Kidney (tissue), 14 donors: ENCODE measurements around the gene PPP1R12B. TPM values are rescaled to one million over a fixed set of nuclear protein-coding genes. Genes with fewer than 3 reads are reported as not detected.
"Not testable (repeated sequence)": the region's sequence is repeated elsewhere in the genome, so short reads cannot be mapped to it uniquely, and the experiment has no call there.

Source experiments
- DNase-seq, 5 donors: peaks; one replicate each; pipeline ENCODE4 v3.0.0-alpha.2; 2013 to 2020
- FAIRE-seq: peaks from 2 replicates; lab custom pipeline; 2012; peaks lifted over from hg19 to GRCh38; lab: Jason Lieb, UNC
- H3K27ac ChIP-seq, 2 donors: one replicate each; pipeline ENCODE4 v1.7.0; 2013; ENCODE audit warnings: low read depth in 2 of 2, low read length in 2 of 2, inconsistent platforms in 1 of 2
- H3K27me3 ChIP-seq: one replicate; pipeline ENCODE4 v1.7.1; 2013; ENCODE audit warnings: low read length, inconsistent platforms; ENCODE audit not compliant: control insufficient read depth, insufficient read depth
- H3K36me3 ChIP-seq, 3 donors: one replicate each; pipeline versions ENCODE4 v1.7.0 to v1.7.1; 2013; ENCODE audit warnings: low read length in 3 of 3, control low read depth in 1 of 3, inconsistent platforms in 1 of 3; ENCODE audit not compliant: insufficient read depth in 3 of 3, control insufficient read depth in 2 of 3
- H3K4me1 ChIP-seq, 3 donors: one replicate each; pipeline versions ENCODE4 v1.7.0 to v1.7.1; 2013; ENCODE audit warnings: low read length in 3 of 3, inconsistent platforms in 1 of 3, low read depth in 1 of 3; ENCODE audit not compliant: control insufficient read depth in 2 of 3, insufficient read depth in 2 of 3
- H3K4me3 ChIP-seq, 3 donors: one replicate each; pipeline versions ENCODE4 v1.7.0 to v1.8.1; 2013; ENCODE audit warnings: low read length in 3 of 3, control low read depth in 1 of 3, inconsistent platforms in 1 of 3
- H3K9ac ChIP-seq, 3 donors: one replicate each; pipeline versions ENCODE4 v1.7.0 to v1.7.1; 2013; ENCODE audit warnings: low read length in 3 of 3, control low read depth in 1 of 3, inconsistent platforms in 1 of 3
- H3K9me3 ChIP-seq, 3 donors: one replicate each; pipeline versions ENCODE4 v1.7.0 to v1.7.1; 2013; ENCODE audit warnings: low read length in 3 of 3, control low read depth in 1 of 3, inconsistent platforms in 1 of 3; ENCODE audit not compliant: control insufficient read depth in 2 of 3, insufficient read depth in 1 of 3
- CTCF ChIP-seq: IDR thresholded peaks from 3 replicates; pipeline ENCODE4 v1.5.1; 2012; ENCODE audit warnings: mild to moderate bottlenecking, moderate library complexity, borderline replicate concordance; ENCODE audit not compliant: insufficient read depth; ENCODE audit errors: extremely low read depth
- intact Hi-C: fragments of 100-400 bp; cut with DNase I; formaldehyde crosslinking; loops from one replicate; pipeline ENCODE4 v1.11.1; 2022
- polyA plus RNA-seq: library from polyadenylated mRNA; stranded (reverse); fragments of 350-450 nt; fragmentation: Illumina TruSeq; extraction: RNeasy Lipid Tissue Mini Kit (QIAGEN cat#74804); gene quantifications from one replicate; pipeline ENCODE4 v1.2.3, GENCODE V29; 2014; ENCODE audit warnings: low read depth, low replicate concordance; ENCODE audit not compliant: insufficient read depth
- total RNA-seq: library from RNA; stranded (reverse); fragmentation: NEBNext Ultra II Directional; extraction: Animal tissue kit (Norgen Biotek cat#: 25700); gene quantifications from one replicate; pipeline ENCODE4 v1.2.1, GENCODE V29; 2021
- donor health status: control.
- donor health status: control.
- donor health status: control.
- donor health status: control.
- donor health status: control.
- donor health status: DM: yes; HTN: yes; CAD: no.
- donor health status: Normal renal cell carcinoma (clear cell type).

The PPP1R12B gene
- total and polyA plus RNA-seq, 2 donors from 2014 or later, result 5.7 to 40.0 TPM

DNA sequence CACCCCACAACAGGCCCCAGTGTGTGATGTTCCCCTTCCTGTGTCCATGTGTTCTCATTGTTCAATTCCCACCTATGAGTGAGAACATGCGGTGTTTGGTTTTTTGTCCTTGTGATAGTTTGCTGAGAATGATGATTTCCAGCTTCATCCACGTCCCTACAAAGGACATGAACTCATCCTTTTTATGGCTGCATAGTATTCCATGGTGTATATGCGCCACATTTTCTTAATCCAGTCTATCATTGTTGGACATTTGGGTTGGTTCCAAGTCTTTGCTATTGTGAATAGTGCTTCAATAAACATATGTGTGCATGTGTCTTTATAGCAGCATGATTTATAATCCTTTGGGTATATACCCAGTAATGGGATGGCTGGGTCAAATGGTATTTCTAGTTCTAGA lies 118.9 kb downstream of the PPP1R12B start:
- FAIRE-seq, intact Hi-C loops, H3K9me3 ChIP-seq: not testable (repeated sequence)

GRCh38 chr1:202468695-202469094 lies 120.2 kb downstream of the PPP1R12B start:
- H3K9ac ChIP-seq, intact Hi-C loops, H3K36me3 ChIP-seq, DNase-seq, H3K27ac ChIP-seq, H3K4me3 ChIP-seq, H3K9me3 ChIP-seq, FAIRE-seq, H3K4me1 ChIP-seq, H3K27me3 ChIP-seq: not testable (repeated sequence)

More for the DNA sequence above, 118.9 kb downstream of the PPP1R12B start:
- not testable (repeated sequence) for DNase-seq, H3K9ac ChIP-seq, H3K4me3 ChIP-seq, H3K27ac ChIP-seq, H3K27me3 ChIP-seq, H3K36me3 ChIP-seq
- H3K4me1 ChIP-seq, result peaks cover 0 to 13% (median 0%) of the 10 kb centered on the region in 3 donors

DNA sequence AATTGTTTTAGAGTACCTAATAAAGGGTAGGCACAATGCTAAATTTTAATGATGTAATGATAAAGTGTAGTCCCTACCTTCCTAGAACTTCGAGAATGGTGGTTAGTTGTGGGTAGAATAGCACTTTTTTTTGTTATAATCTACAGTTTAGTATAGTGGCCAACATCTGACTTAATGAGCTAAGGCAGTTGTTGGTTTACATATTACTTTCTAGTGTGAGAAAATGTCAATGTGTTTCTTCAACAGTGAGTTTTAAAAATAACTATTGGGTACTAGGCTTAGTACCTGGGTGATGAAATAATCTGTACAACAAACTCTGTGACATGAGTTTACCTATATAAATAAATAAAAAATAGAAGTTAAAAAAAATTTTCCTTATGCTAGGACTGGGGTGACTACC lies 120.6 kb downstream of the PPP1R12B start:
- FAIRE-seq, result not testable (repeated sequence)

GRCh38 chr1:202471246-202471645 lies 122.7 kb downstream of the PPP1R12B start:
- no peak for FAIRE-seq
- no peak for DNase-seq
- Histone ChIP-seq H3K9ac (no peak overlapping the region), H3K4me1 (peaks cover 0 to 2% (median 0%) of the 10 kb centered on the region in 3 donors), H3K4me3 (no peak overlapping the region), H3K27me3 (no peaks in the 10 kb centered on the region), H3K9me3 (no peaks in the 10 kb centered on the region), H3K36me3 (no peaks in the 10 kb centered on the region), H3K27ac (no peak overlapping the region)
- intact Hi-C loops, result no loop called here
- no peak for TF ChIP-seq CTCF

More for the DNA sequence above, 120.6 kb downstream of the PPP1R12B start:
- DNase-seq, H3K9ac ChIP-seq, H3K27ac ChIP-seq, H3K4me1 ChIP-seq, intact Hi-C loops, H3K9me3 ChIP-seq, H3K27me3 ChIP-seq, H3K4me3 ChIP-seq, H3K36me3 ChIP-seq: not testable (repeated sequence)

GRCh38 chr1:202472347-202473124 lies 124.0 kb downstream of the PPP1R12B start:
- H3K27me3 ChIP-seq, FAIRE-seq, H3K4me3 ChIP-seq, intact Hi-C loops, H3K9me3 ChIP-seq, H3K4me1 ChIP-seq, H3K9ac ChIP-seq, H3K27ac ChIP-seq, H3K36me3 ChIP-seq: not testable (repeated sequence)
- peak in 1 of 5 donors; percentile 32 for DNase-seq

DNA sequence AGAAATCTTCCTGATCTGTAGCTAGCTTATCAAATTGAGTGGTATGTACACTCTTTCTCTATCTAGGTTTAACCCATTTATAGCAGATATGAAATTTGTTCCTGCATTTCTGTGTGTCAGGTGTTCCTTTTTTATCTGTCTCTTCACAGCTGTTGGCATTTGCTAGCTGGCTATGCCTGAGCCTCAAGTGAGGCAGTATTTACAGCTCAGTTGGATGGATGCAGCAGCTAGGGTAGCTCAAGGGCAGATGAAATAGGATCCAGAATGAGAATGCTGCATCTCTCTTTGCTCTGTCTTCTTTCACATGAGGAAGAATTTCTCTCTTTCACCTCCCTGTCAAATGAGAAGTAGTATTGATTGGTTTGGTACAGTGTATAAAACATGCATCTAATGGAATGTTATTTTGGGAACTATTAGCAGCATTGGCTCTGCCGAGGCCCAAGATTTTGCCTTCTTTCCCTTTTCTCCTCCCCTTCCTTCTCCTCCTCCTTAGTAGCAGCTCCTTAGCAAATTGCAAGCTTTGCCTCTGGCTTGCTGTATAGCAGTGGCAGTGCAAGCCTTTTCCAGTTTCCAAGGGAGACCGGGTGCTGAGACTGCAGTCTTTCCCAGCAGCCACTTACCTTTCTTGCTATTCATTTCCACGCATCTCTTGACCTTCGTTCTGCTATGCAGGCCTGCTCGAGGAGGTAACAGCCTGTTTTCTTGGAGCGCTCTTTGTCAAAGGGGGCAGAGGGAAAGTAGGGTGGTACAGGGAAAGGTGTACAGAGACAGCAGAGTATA lies 125.0 kb downstream of the PPP1R12B start:
- H3K4me1 ChIP-seq, H3K9ac ChIP-seq, intact Hi-C loops, H3K9me3 ChIP-seq, H3K27ac ChIP-seq, H3K36me3 ChIP-seq, FAIRE-seq, H3K4me3 ChIP-seq, H3K27me3 ChIP-seq: not testable (repeated sequence)
- DNase-seq, result peak in 1 of 5 donors; percentile 13

GRCh38 chr1:202479661-202480060 lies 131.2 kb downstream of the PPP1R12B start:
- H3K27ac ChIP-seq, H3K4me3 ChIP-seq, H3K9ac ChIP-seq, H3K4me1 ChIP-seq, DNase-seq, FAIRE-seq, H3K36me3 ChIP-seq, H3K27me3 ChIP-seq, intact Hi-C loops, H3K9me3 ChIP-seq: not testable (repeated sequence)
